Measurements from ENCODE around the gene PLBD1. TPM values are rescaled to one million over a fixed set of nuclear protein-coding genes. Genes with fewer than 3 reads are reported as not detected.

PLBD1 gene
- total RNA-seq, 1 experiment from 2014 or later = 49.6 TPM

- ChIA-PET POLR2A (no interaction called here), CTCF (no interaction called here)
- Mint-ChIP-seq H3K4me1 (no peaks in the 10 kb centered on the region), H3K27me3 (ENCODE audit: low read depth) (no peaks in the 10 kb centered on the region), H3K4me3 (no peak overlapping the region), H3K27ac (no peak overlapping the region), H3K9me3 (no peaks in the 10 kb centered on the region), H3K36me3 (peaks cover 8% of the 10 kb centered on the region)
- DNase-seq (ENCODE audit: low spot score) (no peak), ATAC-seq (no peak)
- no peak for TF ChIP-seq PRDM15 (CRISPR knock-in tag; IDR thresholded peaks at IDR 0.05)
- no peak for TF ChIP-seq ZNF532 (CRISPR knock-in tag; IDR thresholded peaks at IDR 0.05; ENCODE audit: borderline replicate concordance)
- no peak for TF ChIP-seq CREM (CRISPR knock-in tag; IDR thresholded peaks at IDR 0.05)
- TF ChIP-seq PREB (CRISPR knock-in tag; IDR thresholded peaks at IDR 0.05; ENCODE audit: borderline replicate concordance) = no peak
- TF ChIP-seq NR3C1 (CRISPR knock-in tag; conservative IDR thresholded peaks at IDR 0.05; ENCODE audit: low read depth) = no peak
Measured at GRCh38 chr12:14545144-14546124, 22.2 kb downstream of the PLBD1 start.

GRCh38 chr12:14540801-14541462 lies 26.8 kb downstream of the PLBD1 start:
- ATAC-seq (no peak), DNase-seq (ENCODE audit: low spot score) (no peak)
- Mint-ChIP-seq H3K27me3 (ENCODE audit: low read depth) (no peaks in the 10 kb centered on the region), H3K4me1 (no peaks in the 10 kb centered on the region), H3K9me3 (no peaks in the 10 kb centered on the region), H3K4me3 (no peak overlapping the region), H3K27ac (no peak overlapping the region), H3K36me3 (peaks cover 6% of the 10 kb centered on the region)
- POLR2A ChIA-PET = no interaction called here
- CTCF ChIA-PET = interaction anchor here (1.0 to 1.2 kb wide), 2 partner anchors 27 to 559 kb away, joined by 3 read pairs; no protein-coding TSS in a partner anchor
- no peak for TF ChIP-seq ATF2 (CRISPR knock-in tag; IDR thresholded peaks at IDR 0.05; ENCODE audit: borderline replicate concordance, low read depth)
- no peak for TF ChIP-seq HMGA2 (CRISPR knock-in tag; IDR thresholded peaks at IDR 0.05)
- no peak for TF ChIP-seq JAZF1 (CRISPR knock-in tag; IDR thresholded peaks at IDR 0.05)
- no peak for TF ChIP-seq ZSCAN18 (CRISPR knock-in tag; IDR thresholded peaks at IDR 0.05)
- no peak for TF ChIP-seq KAT7 (CRISPR knock-in tag; IDR thresholded peaks at IDR 0.05; ENCODE audit: borderline replicate concordance)
- no peak for TF ChIP-seq E2F5 (CRISPR knock-in tag; IDR thresholded peaks at IDR 0.05)
- TF ChIP-seq ARID4B (CRISPR knock-in tag; IDR thresholded peaks at IDR 0.05; ENCODE audit: borderline replicate concordance) = no peak
- TF ChIP-seq FOXK1 (CRISPR knock-in tag; IDR thresholded peaks at IDR 0.05) = no peak

Measured in WTC11 (cell line).